Esophagus (tissue), 2 donors: ENCODE measurements around the gene WDFY4. TPM values are rescaled to one million over a fixed set of nuclear protein-coding genes. Genes with fewer than 3 reads are reported as not detected.

Source experiments
- H3K27ac ChIP-seq, 2 donors: one replicate each; pipeline ENCODE4 v1.5.1; 2013; ENCODE audit warnings: low read depth in 2 of 2, mild to moderate bottlenecking in 2 of 2, inconsistent platforms in 1 of 2, low read length in 1 of 2, moderate library complexity in 1 of 2
- H3K27me3 ChIP-seq, 2 donors: one replicate each; pipeline ENCODE4 v1.6.1; 2013; ENCODE audit warnings: low read length in 2 of 2, control low read depth in 1 of 2, mild to moderate bottlenecking in 1 of 2; ENCODE audit not compliant: insufficient read depth in 2 of 2, control insufficient read depth in 1 of 2
- H3K36me3 ChIP-seq, 2 donors: one replicate each; pipeline ENCODE4 v1.6.1; 2013; ENCODE audit warnings: low read length in 1 of 2; ENCODE audit not compliant: control insufficient read depth in 2 of 2, insufficient read depth in 2 of 2
- H3K4me1 ChIP-seq, 2 donors: one replicate each; pipeline ENCODE4 v1.6.1; 2013; ENCODE audit warnings: low read length in 1 of 2; ENCODE audit not compliant: control insufficient read depth in 2 of 2, insufficient read depth in 2 of 2
- H3K4me3 ChIP-seq, 2 donors: one replicate each; pipeline ENCODE4 v1.5.1; 2013; ENCODE audit warnings: low read length in 2 of 2, mild to moderate bottlenecking in 2 of 2, low read depth in 1 of 2, moderate library complexity in 1 of 2
- H3K9me3 ChIP-seq, 2 donors: one replicate each; pipeline ENCODE4 v1.6.1; 2013; ENCODE audit warnings: mild to moderate bottlenecking in 2 of 2, low read depth in 1 of 2, low read length in 1 of 2, moderate library complexity in 1 of 2; ENCODE audit not compliant: control insufficient read depth in 2 of 2, insufficient read depth in 1 of 2
- WGBS, 2 donors: extraction: QIAGEN DNeasy Blood & Tissue Kit; methylation state at CpG; one replicate each; pipeline ENCODE4 v1.1.7; 2013; 5-methylcytosine and 5-hydroxymethylcytosine counted together
- polyA plus RNA-seq, 2 donors: library from polyadenylated mRNA; stranded (reverse); fragments of 200-250 nt; gene quantifications; one replicate each; pipeline ENCODE4 v1.2.3, GENCODE V29; 2013
- donor health status: healthy with polysubstance abuse.
- donor health status: Bipolar disorder and iron deficiency.

The WDFY4 gene
- polyA plus RNA-seq, 2 donors, result 0.43 to 0.79 TPM

- 80 to 86% methylated on average over 4 of the region's 4 CpGs for WGBS, 2 donors
- Histone ChIP-seq H3K27me3 (no peaks in the 10 kb centered on the region), H3K9me3 (no peaks in the 10 kb centered on the region), H3K4me3 (no peak overlapping the region), H3K36me3 (no peaks in the 10 kb centered on the region), H3K27ac (no peak overlapping the region), H3K4me1 (no peaks in the 10 kb centered on the region)
Observed at GRCh38 chr10:48771234-48771633, 86.6 kb downstream of the WDFY4 start.

- no peaks in the 10 kb centered on the region for H3K4me1 ChIP-seq
- no peaks in the 10 kb centered on the region for H3K9me3 ChIP-seq
- no peaks in the 10 kb centered on the region for H3K27me3 ChIP-seq
- H3K27ac ChIP-seq, result no peak overlapping the region
- no peak overlapping the region for H3K4me3 ChIP-seq
- H3K36me3 ChIP-seq, result no peaks in the 10 kb centered on the region
- 84 to 90% methylated on average over 10 of the region's 10 CpGs for WGBS, 2 donors
Observed at GRCh38 chr10:48772059-48772458, 87.4 kb downstream of the WDFY4 start.

GRCh38 chr10:48773580-48773979 is 88.9 kb downstream of the WDFY4 start:
- Histone ChIP-seq H3K4me1 (no peaks in the 10 kb centered on the region), H3K4me3 (no peak overlapping the region), H3K27me3 (no peaks in the 10 kb centered on the region), H3K9me3 (no peaks in the 10 kb centered on the region), H3K36me3 (no peaks in the 10 kb centered on the region), H3K27ac (no peak overlapping the region)
- 82 to 87% methylated on average over 4 of the region's 4 CpGs for WGBS, 2 donors

- no peaks in the 10 kb centered on the region for H3K36me3 ChIP-seq
- no peaks in the 10 kb centered on the region for H3K4me1 ChIP-seq
- H3K27me3 ChIP-seq, result no peaks in the 10 kb centered on the region
- 85 to 87% methylated on average over 12 of the region's 12 CpGs for WGBS, 2 donors
- no peaks in the 10 kb centered on the region for H3K9me3 ChIP-seq
- no peak overlapping the region for H3K27ac ChIP-seq
- H3K4me3 ChIP-seq, result no peak overlapping the region
Observed at GRCh38 chr10:48774416-48775205, 89.9 kb downstream of the WDFY4 start.

- H3K27me3 ChIP-seq, result no peaks in the 10 kb centered on the region
- no peaks in the 10 kb centered on the region for H3K9me3 ChIP-seq
- H3K4me1 ChIP-seq, result no peaks in the 10 kb centered on the region
- no peak overlapping the region for H3K27ac ChIP-seq
- WGBS, 2 donors, result 90 to 92% methylated on average over 4 of the region's 4 CpGs
- no peak overlapping the region for H3K4me3 ChIP-seq
- H3K36me3 ChIP-seq, result no peaks in the 10 kb centered on the region
Observed at GRCh38 chr10:48775206-48775517, 90.5 kb downstream of the WDFY4 start.

GRCh38 chr10:48776005-48776522 is 91.4 kb downstream of the WDFY4 start:
- H3K4me3 ChIP-seq, result no peak overlapping the region
- H3K4me1 ChIP-seq, result no peaks in the 10 kb centered on the region
- 86 to 87% methylated on average over 5 of the region's 5 CpGs for WGBS, 2 donors
- no peak overlapping the region for H3K27ac ChIP-seq
- H3K36me3 ChIP-seq, result no peaks in the 10 kb centered on the region
- H3K9me3 ChIP-seq, result no peaks in the 10 kb centered on the region
- H3K27me3 ChIP-seq, result no peaks in the 10 kb centered on the region

- Histone ChIP-seq H3K36me3 (no peaks in the 10 kb centered on the region), H3K4me1 (no peaks in the 10 kb centered on the region), H3K4me3 (no peak overlapping the region), H3K27me3 (no peaks in the 10 kb centered on the region), H3K27ac (no peak overlapping the region), H3K9me3 (no peaks in the 10 kb centered on the region)
- 70 to 75% methylated on average over 9 of the region's 9 CpGs for WGBS, 2 donors
Observed at GRCh38 chr10:48776528-48776927, 91.9 kb downstream of the WDFY4 start.

GRCh38 chr10:48777110-48777509 is 92.4 kb downstream of the WDFY4 start:
- Histone ChIP-seq H3K27me3 (no peaks in the 10 kb centered on the region), H3K4me1 (no peaks in the 10 kb centered on the region), H3K9me3 (no peaks in the 10 kb centered on the region), H3K27ac (no peak overlapping the region), H3K4me3 (no peak overlapping the region), H3K36me3 (no peaks in the 10 kb centered on the region)
- WGBS, 2 donors, result 87 to 89% methylated on average over 3 of the region's 3 CpGs

- H3K27ac ChIP-seq, result no peak overlapping the region
- no peak overlapping the region for H3K4me3 ChIP-seq
- peaks cover 0 to 2% of the 10 kb centered on the region in 2 donors for H3K4me1 ChIP-seq
- H3K36me3 ChIP-seq, result no peaks in the 10 kb centered on the region
- WGBS, 2 donors, result 87 to 92% methylated on average over 12 of the region's 12 CpGs
- no peaks in the 10 kb centered on the region for H3K27me3 ChIP-seq
- no peaks in the 10 kb centered on the region for H3K9me3 ChIP-seq
Observed at GRCh38 chr10:48778193-48778857, 93.7 kb downstream of the WDFY4 start.

GRCh38 chr10:48779077-48779476 is 94.4 kb downstream of the WDFY4 start:
- no peak overlapping the region for H3K27ac ChIP-seq
- H3K4me3 ChIP-seq, result no peak overlapping the region
- H3K4me1 ChIP-seq, result peaks cover 0 to 2% of the 10 kb centered on the region in 2 donors
- H3K36me3 ChIP-seq, result no peaks in the 10 kb centered on the region
- H3K9me3 ChIP-seq, result no peaks in the 10 kb centered on the region
- 80 to 84% methylated on average over 5 of the region's 5 CpGs for WGBS, 2 donors
- H3K27me3 ChIP-seq, result no peaks in the 10 kb centered on the region
